Measurements from ENCODE around the gene PRDM11. TPM values are rescaled to one million over a fixed set of nuclear protein-coding genes. Genes with fewer than 3 reads are reported as not detected.

The PRDM11 gene
- total and polyA plus RNA-seq, 2 of the 8 experiments (the other 6 are each of a cell fraction or from before 2014, with no cell fraction given) = 3.6 to 11.7 TPM

GRCh38 chr11:45157247-45158209 is 11.1 kb downstream of the PRDM11 start:
- H4K20me1 ChIP-seq (replicated peaks in 1 of 2; ENCODE audit: control insufficient read depth in 1 of 2, insufficient read depth in 2 of 2, low read length in 2 of 2) = peaks cover 6 to 7% of the 10 kb centered on the region in 2 experiments
- H4K91ac ChIP-seq (replicated peaks; ENCODE audit: insufficient read length, low read length) = peak overlapping the region; percentile 18
- no peaks in the 10 kb centered on the region for H3K9me3 ChIP-seq (ENCODE audit: insufficient read depth in 2 of 2, low read depth in 1 of 2, low read length in 1 of 2)
- no peak overlapping the region for H3K56ac ChIP-seq (replicated peaks; ENCODE audit: insufficient read length, low read depth, low read length)
- no peak overlapping the region for H3K23ac ChIP-seq (ENCODE audit: insufficient read length)
- FAIRE-seq = no peak
- H3K4me2 ChIP-seq (ENCODE audit: insufficient read depth in 1 of 2, low read depth in 2 of 2, low read length in 2 of 2) = no peak overlapping the region
- no peak overlapping the region for H3K4ac ChIP-seq (replicated peaks; ENCODE audit: insufficient read length, low read depth, low read length)
- H3K18ac ChIP-seq (ENCODE audit: extremely low read depth, low read length) = no peak overlapping the region
- H2AFZ ChIP-seq (ENCODE audit: low read length) = no peak overlapping the region
- ChIA-PET POLR2A (ENCODE audit: partially characterized antibody) (interaction anchor here (1.1 to 2.4 kb wide), 4 partner anchors 10 to 14 kb away, joined by 3 to 8 read pairs (median 6); no protein-coding TSS in a partner anchor), CTCF (ENCODE audit: partially characterized antibody) (interaction anchor here (2.1 to 2.6 kb wide), 3 partner anchors 26 to 52 kb away, joined by 6 to 13 read pairs (median 11); no protein-coding TSS in a partner anchor)
- H2BK15ac ChIP-seq (ENCODE audit: low read length) = no peak overlapping the region
- no peak for DNase-seq (ENCODE audit: low read depth in 1 of 2, low spot score in 2 of 2)
- H4K5ac ChIP-seq (ENCODE audit: insufficient read length, low read depth, low read length) = no peak overlapping the region
- WGBS, 2 experiments (ENCODE audit: extremely low coverage in 1 of 2, insufficient coverage in 1 of 2, insufficient read length in 1 of 2, insufficient replicate concordance in 2 of 2, low coverage in 1 of 2, low lambda C conversion rate in 2 of 2, missing lambda C conversion rate in 1 of 2) = 85% methylated on average over 19 of the region's 20 CpGs; no CpG with 5 or more reads in 1 of the 2 experiments
- peaks cover 0 to 19% of the 10 kb centered on the region in 2 experiments; a peak in 2 of 4 replicates for H3K79me2 ChIP-seq (ENCODE audit: control insufficient read depth in 1 of 2, insufficient read depth in 2 of 2, low read length in 2 of 2)
- no peak overlapping the region for H2BK12ac ChIP-seq (ENCODE audit: low read depth, low read length)
- H3K79me1 ChIP-seq (ENCODE audit: low read depth, low read length) = peaks cover 10% of the 10 kb centered on the region; the same call in 1 of the 2 replicates
- no peak overlapping the region for H2AK5ac ChIP-seq (ENCODE audit: low read depth, low read length)
- peaks cover 0 to 6% (median 1%) of the 10 kb centered on the region in 4 experiments; a peak in 2 of 7 replicates for H3K4me1 ChIP-seq (replicated peaks in 1 of 4; ENCODE audit: control insufficient read depth in 3 of 4, insufficient read depth in 4 of 4, low read length in 3 of 4)
- H2BK5ac ChIP-seq (ENCODE audit: low read depth, low read length) = no peak overlapping the region
- no peak overlapping the region for H3K27ac ChIP-seq (ENCODE audit: low read depth, low read length)
- TF ChIP-seq MAFK (IDR thresholded peaks at IDR 0.05; ENCODE audit: low read depth, low read length) = no peak
- TF ChIP-seq YY1 (IDR thresholded peaks at IDR 0.05; ENCODE audit: low read depth, low read length) = no peak
- no peak for TF ChIP-seq KDM4A (IDR thresholded peaks at IDR 0.05; ENCODE audit: low read depth, low read length, severe bottlenecking)
- no peak for TF ChIP-seq BRCA1 (IDR thresholded peaks at IDR 0.05; ENCODE audit: low read depth, low read length)
- no peak for TF ChIP-seq BCL11A (IDR thresholded peaks at IDR 0.05; ENCODE audit: low read depth in 2 of 2, low read length in 2 of 2)
- TF ChIP-seq JUN (IDR thresholded peaks at IDR 0.05; ENCODE audit: low read depth, low read length) = no peak
- TF ChIP-seq TEAD4 (IDR thresholded peaks at IDR 0.05; ENCODE audit: low read depth, low read length) = no peak
- no peak for TF ChIP-seq GABPA (IDR thresholded peaks at IDR 0.05; ENCODE audit: borderline replicate concordance, insufficient read depth, low read length)
- no peak for TF ChIP-seq CEBPB (IDR thresholded peaks at IDR 0.05; ENCODE audit: low read depth, low read length)
- no peak overlapping the region for H4K8ac ChIP-seq (ENCODE audit: extremely low read depth, insufficient read depth, low read length)
- H3K27me3 ChIP-seq (replicated peaks in 1 of 4; ENCODE audit: control insufficient read depth in 3 of 4, extremely low read depth in 1 of 4, insufficient read depth in 3 of 4, low read length in 3 of 4) = no peaks in the 10 kb centered on the region
- H3K14ac ChIP-seq (ENCODE audit: insufficient read length) = no peak overlapping the region
- H2BK120ac ChIP-seq (replicated peaks; ENCODE audit: low read depth, low read length) = no peak overlapping the region
- no peaks in the 10 kb centered on the region for H3K36me3 ChIP-seq (ENCODE audit: control insufficient read depth in 2 of 4, insufficient read depth in 4 of 4, low read length in 3 of 4)
- H3K23me2 ChIP-seq (ENCODE audit: low read depth, low read length) = no peaks in the 10 kb centered on the region
- H3K9ac ChIP-seq (replicated peaks in 1 of 4; ENCODE audit: extremely low read depth in 1 of 4, low read depth in 3 of 4, low read length in 3 of 4) = 0 out of 7 replicates have a peak overlapping the region, but pooled peaks of 1 of the 4 experiments have one; percentile 0
- H3K4me3 ChIP-seq (ENCODE audit: extremely low read depth in 1 of 4, insufficient read depth in 2 of 4, low read depth in 3 of 4, low read length in 4 of 4) = no peak overlapping the region
- H2BK20ac ChIP-seq (ENCODE audit: low read length) = no peak overlapping the region

Data from H1 (cell line).